Activated T-helper 9 cell treated with anti-CD3 and anti-CD28 coated beads, Interleukin-2, amount 50 U/mL, for 16 hours (primary cell): ENCODE results near the gene MYH9.
A peak's percentile ranks its signal among the peaks of the same experiment; 100 is the strongest.

Source experiments
- DNase-seq: peaks from one replicate; pipeline ENCODE4 v3.0.0-alpha.2; 2020; ENCODE audit warnings: low read depth

The MYH9 gene

GRCh38 chr22:36246718-36247117, 141.0 kb downstream of the MYH9 start:
- DNase-seq = no peak

- no peak for DNase-seq
These were observed 141.9 kb downstream of the MYH9 start for GRCh38 chr22:36245805-36246356.

GRCh38 chr22:36244522-36245391, 143.0 kb downstream of the MYH9 start:
- DNase-seq = no peak

GRCh38 chr22:36243986-36244385, 143.8 kb downstream of the MYH9 start:
- no peak for DNase-seq

DNA sequence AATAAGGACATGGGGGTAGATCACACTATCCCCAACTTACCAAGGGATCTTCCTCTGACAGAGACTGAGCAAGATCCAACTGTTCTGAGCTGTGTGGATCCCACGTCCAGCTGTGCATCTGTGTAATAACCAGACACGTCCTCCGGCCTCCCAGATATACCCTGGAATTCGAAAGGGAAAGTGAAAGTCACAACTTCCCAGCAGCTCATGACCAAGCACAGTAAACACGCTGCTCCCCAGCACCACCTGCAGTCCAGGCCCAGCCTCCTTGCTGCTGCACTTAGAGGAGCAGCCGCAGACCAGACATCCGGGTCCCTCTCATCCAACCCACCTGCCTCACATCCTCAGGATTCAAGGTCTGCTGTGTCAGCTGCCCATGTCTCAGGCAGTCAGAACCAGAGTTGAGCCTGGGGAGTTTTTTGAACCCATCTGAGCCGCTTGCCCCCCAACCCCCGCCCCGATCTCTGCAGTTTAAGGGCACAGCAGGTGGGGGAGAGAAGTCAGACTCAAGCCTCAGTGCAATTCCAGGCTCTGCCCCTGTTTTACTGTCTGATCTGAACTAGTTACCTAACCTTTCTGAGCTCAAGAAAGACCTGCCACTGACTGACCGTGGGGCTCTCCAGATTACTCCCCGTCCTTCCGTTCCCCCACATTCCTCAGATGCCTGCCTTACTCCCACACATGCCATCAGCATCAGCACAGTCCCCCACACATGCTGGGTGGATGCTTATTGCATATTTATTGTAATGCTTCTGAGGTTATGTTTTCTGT, 148.2 kb downstream of the MYH9 start, which contains the start of gene APOL2:
Gene APOL2, minus strand, starts transcription at position 127 of the 771 bp plus-strand sequence. CDS start 6,365 bp downstream, outside the sequence.
- peak; percentile 77 for DNase-seq

GRCh38 chr22:36239150-36239400, 148.7 kb downstream of the MYH9 start:
- DNase-seq = no peak

DNA sequence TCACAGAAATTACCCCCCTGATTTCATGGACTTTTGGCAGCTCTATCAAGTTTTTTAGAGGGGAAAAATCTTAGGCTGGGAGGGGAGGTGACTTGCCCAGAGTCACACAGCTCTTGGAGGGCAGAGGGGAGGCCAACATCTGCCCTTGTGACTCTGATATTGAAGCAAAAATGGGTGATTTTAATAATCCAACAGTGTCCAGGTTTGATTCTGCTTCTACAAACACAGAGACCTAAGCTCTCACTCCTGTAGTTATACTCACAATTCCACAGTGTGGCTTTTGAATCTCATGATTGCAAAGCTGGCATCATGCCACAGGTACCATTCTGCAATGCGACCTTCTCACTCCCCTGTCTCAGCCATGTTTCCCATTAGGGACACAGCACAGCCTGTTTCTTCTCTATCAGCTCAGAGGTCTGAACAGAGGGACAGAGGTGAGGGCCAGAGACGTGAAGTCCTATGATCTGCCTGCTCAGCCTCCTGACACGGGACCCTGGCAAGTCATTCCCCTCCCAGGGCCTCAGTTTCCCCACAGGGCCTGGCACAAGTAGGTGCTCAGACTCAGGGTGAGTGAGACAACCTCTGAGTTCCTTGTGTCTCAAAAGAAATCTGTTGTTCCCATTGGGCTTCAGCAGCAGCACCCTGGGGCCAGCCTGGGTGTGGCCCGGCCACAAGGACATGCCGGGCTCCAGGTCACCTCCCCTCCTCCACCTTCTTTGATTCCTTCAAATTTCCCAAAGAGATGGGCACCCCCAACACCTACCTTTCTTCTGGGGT, 149.2 kb downstream of the MYH9 start:
- DNase-seq = no peak

- no peak for DNase-seq
These were observed 150.1 kb downstream of the MYH9 start for GRCh38 chr22:36237462-36238372.

DNA sequence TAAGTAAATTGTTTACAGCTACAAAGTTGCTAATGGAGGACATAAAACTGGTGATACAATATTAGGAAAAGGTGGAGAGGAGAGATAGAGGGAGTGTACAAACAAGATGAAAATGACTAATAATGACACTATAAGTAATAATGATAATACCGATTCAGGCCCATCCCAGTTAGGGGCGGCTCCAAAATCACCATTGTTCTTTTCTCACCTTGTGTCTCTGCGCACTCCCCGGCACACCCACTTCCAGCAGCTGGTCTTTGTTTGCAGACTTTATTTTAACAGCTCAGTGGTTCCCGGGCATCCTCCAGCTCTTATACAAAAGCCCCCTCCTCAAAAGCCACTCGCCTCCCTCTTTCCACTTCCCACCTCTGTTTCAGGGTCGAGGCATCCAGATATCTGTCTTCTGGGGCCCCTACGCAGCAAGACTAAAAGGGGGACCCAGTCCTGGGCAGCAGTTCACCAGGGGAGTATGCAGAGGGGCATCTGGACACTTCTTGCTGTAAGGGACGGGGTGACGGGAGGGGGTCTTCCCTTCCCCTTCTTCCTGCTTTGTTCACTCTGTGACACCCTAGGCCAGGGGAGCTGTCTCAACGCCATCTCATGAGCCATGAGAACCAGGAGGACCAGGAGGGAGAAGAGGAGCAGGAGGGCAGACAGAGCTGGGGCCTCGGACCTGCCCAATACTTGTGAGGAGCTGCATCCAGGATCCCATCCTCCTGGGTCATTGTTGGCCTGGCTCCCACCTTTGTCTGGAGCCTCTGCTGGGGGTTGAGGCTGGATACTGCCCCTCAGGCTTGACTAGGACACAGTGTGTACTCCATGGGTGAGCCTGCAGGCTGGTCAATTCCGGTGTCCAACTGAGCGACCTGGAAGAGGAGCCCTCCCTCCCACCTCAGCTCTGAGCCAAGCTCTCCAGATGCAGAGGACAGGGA, 151.1 kb downstream of the MYH9 start:
- DNase-seq = no peak

GRCh38 chr22:36235585-36235984, 152.2 kb downstream of the MYH9 start:
- no peak for DNase-seq

GRCh38 chr22:36234919-36235318, 152.8 kb downstream of the MYH9 start:
- DNase-seq = no peak

DNA sequence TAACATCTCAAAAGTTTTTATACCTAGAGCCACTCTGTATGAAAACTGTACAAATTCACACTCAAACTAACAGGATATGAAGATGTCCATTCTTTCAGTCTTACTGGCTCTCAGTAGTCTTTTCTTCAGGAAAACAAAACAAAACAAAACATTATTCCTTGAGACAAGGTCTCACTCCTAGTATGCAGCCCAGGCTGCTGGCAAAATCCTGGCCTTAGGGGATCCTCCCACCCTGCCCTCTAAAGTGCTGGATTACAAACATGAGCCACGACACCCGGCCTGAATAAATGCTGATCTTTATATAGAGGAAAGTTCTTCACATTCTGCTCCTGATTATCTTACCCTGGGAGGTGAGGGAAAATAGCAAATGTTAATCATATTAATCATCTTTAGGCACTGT, 153.6 kb downstream of the MYH9 start:
- no peak for DNase-seq

GRCh38 chr22:36233796-36234195, 154.0 kb downstream of the MYH9 start:
- DNase-seq = no peak

DNA sequence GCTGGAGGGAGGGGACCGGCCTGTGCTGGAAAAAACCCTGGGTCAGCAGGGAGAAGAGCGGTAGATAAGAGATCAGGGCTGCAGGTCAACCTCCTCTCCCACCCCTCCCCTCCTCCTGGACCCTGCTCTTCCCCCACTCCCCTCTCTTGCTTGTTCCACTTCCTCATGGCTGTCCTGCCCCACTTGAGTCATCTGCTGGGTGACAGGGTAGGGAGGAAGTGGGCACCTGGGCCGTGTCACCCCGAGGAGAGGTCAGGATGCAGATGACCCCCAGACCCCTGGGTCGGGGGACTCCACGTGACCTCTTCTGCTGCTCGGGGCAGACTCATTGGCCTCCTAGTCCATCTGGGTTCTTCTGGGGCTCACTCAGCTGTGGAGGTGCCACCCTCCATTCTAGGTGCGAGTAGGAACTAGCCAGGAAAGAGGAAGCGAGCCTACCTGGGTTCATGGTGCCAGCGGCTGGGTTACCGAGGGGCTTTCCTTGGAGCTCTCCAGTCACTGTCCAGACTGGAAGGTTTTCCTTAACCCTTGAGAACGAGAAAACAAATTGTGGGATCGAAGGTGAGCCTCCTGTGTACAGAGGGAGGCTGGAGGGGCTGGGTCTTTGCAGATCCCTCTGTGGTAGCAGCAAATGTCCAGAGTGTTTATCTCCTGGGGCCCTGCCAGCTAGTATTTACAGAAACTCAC, 154.9 kb downstream of the MYH9 start:
- DNase-seq = no peak
